ENCODE data around the gene TSPAN5.

Gene TSPAN5

GRCh38 chr4:98673288-98673644, 14.9 kb upstream of the TSPAN5 start:
- DNase-seq (ENCODE audit: low spot score) = no peak

GRCh38 chr4:98672583-98673287, 14.3 kb upstream of the TSPAN5 start:
- DNase-seq (ENCODE audit: low spot score) = no peak

GRCh38 chr4:98671131-98671530, 12.7 kb upstream of the TSPAN5 start:
- no peak for DNase-seq (ENCODE audit: low spot score)

- no peak for DNase-seq (ENCODE audit: low spot score)
Observed at GRCh38 chr4:98670186-98670585, 11.8 kb upstream of the TSPAN5 start.

GRCh38 chr4:98669577-98669976, 11.2 kb upstream of the TSPAN5 start:
- DNase-seq (ENCODE audit: low spot score) = no peak

- DNase-seq (ENCODE audit: low spot score) = no peak
Observed at GRCh38 chr4:98664959-98665358, 6.5 kb upstream of the TSPAN5 start.

GRCh38 chr4:98663226-98664006, 5.0 kb upstream of the TSPAN5 start:
- no peak for DNase-seq (ENCODE audit: low spot score)

GRCh38 chr4:98662626-98663225, 4.3 kb upstream of the TSPAN5 start:
- DNase-seq (ENCODE audit: low spot score) = no peak

- no peak for DNase-seq (ENCODE audit: low spot score)
Observed at GRCh38 chr4:98662055-98662453, 3.6 kb upstream of the TSPAN5 start.

- DNase-seq (ENCODE audit: low spot score) = no peak
Observed at GRCh38 chr4:98661371-98662054, 3.1 kb upstream of the TSPAN5 start.

- peak; percentile 66 for DNase-seq (ENCODE audit: low spot score)
Observed at GRCh38 chr4:98659741-98660462, 1.5 kb upstream of the TSPAN5 start.

- peak; percentile 33 for DNase-seq (ENCODE audit: low spot score)
Observed at GRCh38 chr4:98659106-98659592, 738 bp upstream of the TSPAN5 start.

GRCh38 chr4:98657531-98658286, 702 bp downstream of the TSPAN5 start:
- peak; percentile 78 for DNase-seq (ENCODE audit: low spot score)

GRCh38 chr4:98656886-98657285, 1.5 kb downstream of the TSPAN5 start:
- DNase-seq (ENCODE audit: low spot score) = no peak

- DNase-seq (ENCODE audit: low spot score) = no peak
Observed at GRCh38 chr4:98656443-98656842, 2.0 kb downstream of the TSPAN5 start.

GRCh38 chr4:98653890-98654867, 4.2 kb downstream of the TSPAN5 start:
- DNase-seq (ENCODE audit: low spot score) = no peak

GRCh38 chr4:98652996-98653395, 5.4 kb downstream of the TSPAN5 start:
- DNase-seq (ENCODE audit: low spot score) = no peak

- DNase-seq (ENCODE audit: low spot score) = no peak
Observed at GRCh38 chr4:98648602-98649001, 9.8 kb downstream of the TSPAN5 start.

GRCh38 chr4:98646422-98646821, 12.0 kb downstream of the TSPAN5 start:
- no peak for DNase-seq (ENCODE audit: low spot score)

- DNase-seq (ENCODE audit: low spot score) = no peak
Observed at GRCh38 chr4:98645527-98645926, 12.9 kb downstream of the TSPAN5 start.
